K562 (cell line): ENCODE measurements around the gene ERBB4. TPM values are rescaled to one million over a fixed set of nuclear protein-coding genes. Genes with fewer than 3 reads are reported as not detected.

Experiments
- ATAC-seq: fragments of 200-7000 bp; cut with Tn5 transposase; 3 replicates; pipeline ENCODE4 v1.9.1; 2020; ENCODE audit warnings: moderate library complexity
- BruUV-seq: library from RNA; stranded (reverse); fragments of 400-500 nt; replicated peaks from 2 replicates; lab custom pipeline; 2021; lab: Mats Ljungman, UMichigan
- CTCF ChIA-PET: fragments of 300-600 bp; formaldehyde crosslinking; extraction: SDS; loops from one replicate; lab custom pipeline; 2021; ENCODE audit warnings: low intra/inter-chr PET ratio; lab: Yijun Ruan, JAX
- POLR2A ChIA-PET: fragments of 300-600, 350-650 bp; sonication (Branson Sonifier 250); formaldehyde crosslinking; extraction: SDS; loops from one replicate; lab custom pipeline; 2021; ENCODE audit warnings: antibody characterized with exemption, inconsistent platforms; lab: Yijun Ruan, JAX
- DNase-seq, 4 experiments: peaks; one replicate each; pipeline versions ENCODE4 v3.0.0 to v3.0.0-alpha.2; 2011 to 2018; ENCODE audit warnings: low spot score in 3 of 4, mixed read lengths in 3 of 4; ENCODE audit errors: extremely low read depth in 1 of 4
- FAIRE-seq: peaks from 2 replicates; lab custom pipeline; 2011; peaks lifted over from hg19 to GRCh38; lab: Jason Lieb, UNC
- H2AFZ ChIP-seq: 2 replicates; pipeline ENCODE4 v1.6.0; 2011; ENCODE audit warnings: low read depth, low read length, control low read depth, inconsistent platforms
- H3K27ac ChIP-seq: fragments of 200-600 bp; 3 replicates; pipeline ENCODE4 v1.8.0; 2011; ENCODE audit warnings: low read depth, mild to moderate bottlenecking, control low read depth, inconsistent platforms, low read length, moderate library complexity, mixed read lengths; ENCODE audit errors: extremely low read depth
- H3K27me3 ChIP-seq, 2 experiments: fragments of 300-600 bp in 1 of 2; 2 replicates in 1 of 2; 3 replicates in 1 of 2; pipeline versions ENCODE4 v1.6.0 to v1.8.0; 2011; ENCODE audit warnings: inconsistent platforms in 2 of 2, low read length in 2 of 2, mild to moderate bottlenecking in 1 of 2, mixed read lengths in 1 of 2, moderate library complexity in 1 of 2; ENCODE audit not compliant: control insufficient read depth in 2 of 2, insufficient read depth in 2 of 2
- H3K36me3 ChIP-seq: fragments of 300-600 bp; 3 replicates; pipeline ENCODE4 v1.8.0; 2011; ENCODE audit warnings: mild to moderate bottlenecking, low read length, inconsistent platforms; ENCODE audit not compliant: control insufficient read depth, insufficient read depth
- H3K4me1 ChIP-seq, 2 experiments: fragments of 200-600 bp in 1 of 2; replicated peaks in 1 of 2; 2 replicates in 1 of 2; 3 replicates in 1 of 2; pipeline versions ENCODE4 v1.5.1 to v1.8.0; 2011; ENCODE audit warnings: inconsistent platforms in 2 of 2, low read length in 2 of 2, mild to moderate bottlenecking in 1 of 2, mixed read lengths in 1 of 2, moderate library complexity in 1 of 2; ENCODE audit not compliant: control insufficient read depth in 2 of 2, insufficient read depth in 2 of 2
- H3K4me2 ChIP-seq: 2 replicates; pipeline ENCODE4 v1.6.1; 2011; ENCODE audit warnings: low read length, control low read depth, inconsistent platforms, mixed read lengths; ENCODE audit not compliant: insufficient read depth
- H3K4me3 ChIP-seq: fragments of 200-600 bp; sonication (generic), shearing (Covaris generic); 2 replicates; pipeline ENCODE4 v1.5.1; 2016; ENCODE audit warnings: control low read depth, inconsistent platforms
- H3K79me2 ChIP-seq: fragments of 200-600 bp; 3 replicates; pipeline ENCODE4 v1.8.0; 2011; ENCODE audit warnings: low read length, inconsistent platforms; ENCODE audit not compliant: control insufficient read depth, insufficient read depth
- H3K9ac ChIP-seq, 2 experiments: 2 replicates each; pipeline versions ENCODE4 v1.6.0 to v1.6.1; 2011; ENCODE audit warnings: low read depth in 2 of 2, low read length in 2 of 2, control low read depth in 1 of 2, inconsistent platforms in 1 of 2, mild to moderate bottlenecking in 1 of 2, mixed read lengths in 1 of 2; ENCODE audit not compliant: insufficient read depth in 1 of 2
- H3K9me1 ChIP-seq: one replicate; pipeline ENCODE4 v1.6.0; 2011; ENCODE audit warnings: inconsistent platforms, mild to moderate bottlenecking, low read length, moderate library complexity; ENCODE audit not compliant: control insufficient read depth, insufficient read depth
- H3K9me3 ChIP-seq: replicated peaks from 2 replicates; pipeline ENCODE4 v1.5.1; 2011; ENCODE audit warnings: low read depth, low read length, inconsistent platforms; ENCODE audit not compliant: control insufficient read depth, insufficient read depth
- H4K20me1 ChIP-seq: replicated peaks from 2 replicates; pipeline ENCODE4 v1.6.1; 2011; ENCODE audit warnings: low read length, inconsistent platforms, mixed read lengths; ENCODE audit not compliant: control insufficient read depth, insufficient read depth
- CAMTA2 ChIP-seq: fragments of 250-450 bp; sonication (Bioruptor Pico); conservative IDR thresholded peaks from 2 replicates; pipeline ENCODE4 v1.5.1; 2022
- CSDE1 ChIP-seq, 2 experiments: fragments of 450-650 bp; IDR thresholded peaks; 2 replicates each; pipeline ENCODE4 v1.6.1; 2016; ENCODE audit warnings: mild to moderate bottlenecking in 1 of 2
- MEF2A ChIP-seq: IDR thresholded peaks from 2 replicates; pipeline ENCODE4 v1.6.1; 2011; ENCODE audit warnings: low read depth, mild to moderate bottlenecking, low read length, moderate library complexity; ENCODE audit not compliant: control insufficient read depth
- NCOA6 ChIP-seq: fragments of 450-650 bp; IDR thresholded peaks from 2 replicates; pipeline ENCODE4 v1.6.1; 2017; ENCODE audit warnings: mild to moderate bottlenecking
- NR0B1 ChIP-seq: fragments of 450-650 bp; IDR thresholded peaks from one replicate; pipeline ENCODE4 v1.6.1; 2018; ENCODE audit warnings: mild to moderate bottlenecking, moderate library complexity; ENCODE audit not compliant: partially characterized antibody
- NRF1 ChIP-seq, 2 experiments: fragments of 450-650 bp; IDR thresholded peaks in 1 of 2; conservative IDR thresholded peaks in 1 of 2; 2 replicates each; pipeline ENCODE4 v1.6.1; 2014; ENCODE audit warnings: mild to moderate bottlenecking in 2 of 2
- SFPQ ChIP-seq: fragments of 200-400 bp; formaldehyde crosslinking; IDR thresholded peaks from 2 replicates; pipeline ENCODE4 v1.6.1; 2017; ENCODE audit warnings: mild to moderate bottlenecking, low read depth, low read length, moderate library complexity
- ZNF253 ChIP-seq: fragments of 250-450 bp; sonication (Bioruptor Pico); conservative IDR thresholded peaks from 2 replicates; pipeline ENCODE4 v1.6.1; 2021; ENCODE audit warnings: mild to moderate bottlenecking
- ZNF263 ChIP-seq: sonication (generic); formaldehyde crosslinking; IDR thresholded peaks from 2 replicates; pipeline ENCODE4 v1.8.0; 2022; ENCODE audit warnings: mild to moderate bottlenecking, missing genetic modification reagents, borderline replicate concordance
- WGBS: fragments of 100-300 bp; shearing (Covaris generic); methylation state at CpG from one replicate; pipeline ENCODE4 v1.1.6; 2016; ENCODE audit warnings: low coverage, mixed read lengths; ENCODE audit not compliant: insufficient coverage; ENCODE audit errors: missing lambda C conversion rate; 5-methylcytosine and 5-hydroxymethylcytosine counted together
- in situ Hi-C: fragments of 300-500 bp; cut with MboI; formaldehyde crosslinking; loops from 4 replicates; pipeline ENCODE4 v1.15.0; 2018; ENCODE audit warnings: inconsistent platforms, mixed read lengths
- intact Hi-C: fragments of 100-400 bp; cut with micrococcal nuclease; formaldehyde crosslinking; loops from 2 replicates; pipeline ENCODE4 v1.14.2; 2022
- polyA plus RNA-seq, 8 experiments: library from polyadenylated mRNA; depleted of rRNA in 4 of 8; stranded (reverse) in 5 of 8; unstranded in 3 of 8; fragments of >200 nt; fragmentation: Nextera tagmentation in 2 of 8; fragmentation: Illumina TruSeq in 1 of 8; extraction: Ambion mirVana in 2 of 8; extraction: Trizol in 1 of 8; gene quantifications; 2 replicates each; pipeline versions ENCODE4 v1.2.1 to v1.2.3, GENCODE V29; 2011 to 2014; ENCODE audit warnings: inconsistent platforms in 1 of 8, missing spikeins in 1 of 8
- total RNA-seq, 7 experiments: library from RNA; depleted of rRNA in 6 of 7; stranded (reverse); fragments of >200 nt in 6 of 7; fragmentation: Illumina TruSeq in 2 of 7; extraction: Trizol in 2 of 7; gene quantifications; 2 replicates each; pipeline versions ENCODE4 v1.2.1 to v1.2.3, GENCODE V29; 2011 to 2021; ENCODE audit warnings: low replicate concordance in 1 of 7
- TF ChIP-seq, protein P1 (sequence below): fragments of 250-450 bp; sonication (Bioruptor Pico); IDR thresholded peaks from 2 replicates; pipeline ENCODE4 v1.5.0; 2021

Gene ERBB4
- total and polyA plus RNA-seq, 9 of the 15 experiments (the other 6 are each of a cell fraction or from before 2014, with no cell fraction given): not detected

DNA sequence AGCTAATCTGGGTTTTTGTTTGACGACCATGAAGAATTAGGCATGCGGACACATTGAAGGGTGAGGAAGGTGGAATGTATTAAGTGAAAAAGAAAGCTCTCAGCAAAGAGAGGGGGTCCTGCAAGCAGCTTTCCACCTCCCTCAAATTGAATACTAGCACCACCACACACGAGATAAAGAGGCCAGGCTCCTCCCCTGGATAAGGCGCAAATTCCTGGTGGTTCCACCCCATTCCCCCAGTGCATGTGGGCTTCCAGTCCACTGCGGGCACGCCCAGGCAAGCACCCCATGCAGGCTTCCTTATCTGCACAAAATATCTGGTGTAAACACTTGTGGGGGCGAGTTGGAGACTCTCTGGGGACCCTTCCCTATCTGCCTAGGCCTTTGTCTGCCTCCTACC, 1124.9 kb downstream of the ERBB4 start:
- intact Hi-C loops: no loop called here

More for the DNA sequence above, 1124.9 kb downstream of the ERBB4 start:
- in situ Hi-C loops: no loop called here
- no peaks in the 10 kb centered on the region for H4K20me1 ChIP-seq
- H3K27ac ChIP-seq: no peak overlapping the region
- ATAC-seq (no peak), FAIRE-seq (no peak), DNase-seq (no peak)
- TF ChIP-seq, protein P1, sequence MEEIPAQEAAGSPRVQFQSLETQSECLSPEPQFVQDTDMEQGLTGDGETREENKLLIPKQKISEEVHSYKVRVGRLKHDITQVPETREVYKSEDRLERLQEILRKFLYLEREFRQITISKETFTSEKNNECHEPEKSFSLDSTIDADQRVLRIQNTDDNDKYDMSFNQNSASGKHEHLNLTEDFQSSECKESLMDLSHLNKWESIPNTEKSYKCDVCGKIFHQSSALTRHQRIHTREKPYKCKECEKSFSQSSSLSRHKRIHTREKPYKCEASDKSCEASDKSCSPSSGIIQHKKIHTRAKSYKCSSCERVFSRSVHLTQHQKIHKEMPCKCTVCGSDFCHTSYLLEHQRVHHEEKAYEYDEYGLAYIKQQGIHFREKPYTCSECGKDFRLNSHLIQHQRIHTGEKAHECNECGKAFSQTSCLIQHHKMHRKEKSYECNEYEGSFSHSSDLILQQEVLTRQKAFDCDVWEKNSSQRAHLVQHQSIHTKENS (CRISPR knock-in tag): no peak
- no peak for TF ChIP-seq NCOA6
- TF ChIP-seq ZNF253 (CRISPR knock-in tag): no peak
- no peak for TF ChIP-seq CAMTA2 (CRISPR knock-in tag)
- no peak for TF ChIP-seq ZNF263 (CRISPR knock-in tag)
- no peak for TF ChIP-seq SFPQ
- TF ChIP-seq CSDE1 (IDR thresholded peaks at IDR 0.05): no peak
- no peak for TF ChIP-seq MEF2A
- no peak for TF ChIP-seq NR0B1
- no peak for TF ChIP-seq NRF1 (conservative IDR thresholded peaks at IDR 0.05 in 1 of 2, IDR thresholded peaks at IDR 0.05 in 1 of 2)
- no peaks in the 10 kb centered on the region for H3K9me1 ChIP-seq
- no TSS peak for BruUV-seq
- H3K9ac ChIP-seq: no peak overlapping the region
- no peak overlapping the region for H2AFZ ChIP-seq
- POLR2A ChIA-PET: no interaction called here
- H3K4me2 ChIP-seq: no peak overlapping the region
- H3K36me3 ChIP-seq: no peaks in the 10 kb centered on the region
- H3K79me2 ChIP-seq: no peaks in the 10 kb centered on the region
- no peaks in the 10 kb centered on the region for H3K9me3 ChIP-seq
- H3K27me3 ChIP-seq: no peaks in the 10 kb centered on the region
- WGBS: 0% methylated on average over 4 of the region's 7 CpGs
- CTCF ChIA-PET: no interaction called here
- no peaks in the 10 kb centered on the region for H3K4me1 ChIP-seq
- no peak overlapping the region for H3K4me3 ChIP-seq
